HepG2 (cell line): Measurements from ENCODE around the gene TBC1D22A. TPM values are rescaled to one million over a fixed set of nuclear protein-coding genes. Genes with fewer than 3 reads are reported as not detected.
A peak's percentile ranks its signal among the peaks of the same experiment; 100 is the strongest.

Source experiments
- BRD4 ChIP-seq: sonication (generic); formaldehyde crosslinking; IDR thresholded peaks from 2 replicates; pipeline ENCODE4 v1.4.0; 2020; ENCODE audit warnings: missing genetic modification reagents
- CREB1 ChIP-seq, 2 experiments: fragments of 450-650 bp in 1 of 2; IDR thresholded peaks; 2 replicates each; pipeline ENCODE4 v1.6.1; 2016 to 2017; ENCODE audit warnings: control low read depth in 1 of 2, mild to moderate bottlenecking in 1 of 2, missing compliant biosample characterization in 1 of 2, missing genetic modification characterization in 1 of 2
- KDM3A ChIP-seq: IDR thresholded peaks from 2 replicates; pipeline ENCODE4 v1.6.1; 2018; ENCODE audit warnings: low read depth, missing compliant biosample characterization
- KMT2A ChIP-seq: sonication (generic); formaldehyde crosslinking; IDR thresholded peaks from 2 replicates; pipeline ENCODE4 v1.4.0; 2020; ENCODE audit warnings: missing genetic modification reagents
- LCORL ChIP-seq, 2 experiments: fragments of 450-650 bp in 1 of 2; sonication (generic) in 1 of 2; formaldehyde crosslinking in 1 of 2; IDR thresholded peaks; 2 replicates each; pipeline versions ENCODE4 v1.5.0 to v1.6.1; 2017 to 2020; ENCODE audit warnings: antibody characterized with exemption in 1 of 2, missing genetic modification reagents in 1 of 2
- MATR3 ChIP-seq: sonication (generic); formaldehyde crosslinking; IDR thresholded peaks from 2 replicates; pipeline ENCODE4 v1.4.0; 2020; ENCODE audit warnings: missing genetic modification reagents
- MAX ChIP-seq: IDR thresholded peaks from 2 replicates; pipeline ENCODE4 v1.6.1; 2012; ENCODE audit warnings: inconsistent platforms
- MED8 ChIP-seq: sonication (generic); formaldehyde crosslinking; IDR thresholded peaks from 2 replicates; pipeline ENCODE4 v1.8.1; 2023; ENCODE audit warnings: mild to moderate bottlenecking, missing genetic modification reagents; ENCODE audit not compliant: insufficient replicate concordance
- MYC ChIP-seq: sonication (generic); formaldehyde crosslinking; IDR thresholded peaks from 2 replicates; pipeline ENCODE4 v1.9.0; 2021; ENCODE audit warnings: missing genetic modification reagents, borderline replicate concordance
- NFATC3 ChIP-seq: sonication (generic); formaldehyde crosslinking; IDR thresholded peaks from 2 replicates; pipeline ENCODE4 v1.5.1; 2020; ENCODE audit warnings: mild to moderate bottlenecking, missing genetic modification reagents
- NKX3-1 ChIP-seq: sonication (generic); formaldehyde crosslinking; IDR thresholded peaks from 2 replicates; pipeline ENCODE4 v1.5.0; 2020; ENCODE audit warnings: missing genetic modification reagents
- PHF8 ChIP-seq: sonication (generic); formaldehyde crosslinking; IDR thresholded peaks from 2 replicates; pipeline ENCODE4 v1.5.0; 2020; ENCODE audit warnings: missing genetic modification reagents
- PLSCR1 ChIP-seq: sonication (generic); formaldehyde crosslinking; IDR thresholded peaks from 2 replicates; pipeline ENCODE4 v1.5.0; 2020; ENCODE audit warnings: missing genetic modification reagents, mild to moderate bottlenecking, borderline replicate concordance
- RAD21 ChIP-seq: fragments of 450-650 bp; formaldehyde crosslinking; IDR thresholded peaks from 2 replicates; pipeline ENCODE4 v1.5.0; 2020; ENCODE audit warnings: mild to moderate bottlenecking
- SNAPC2 ChIP-seq: sonication (generic); formaldehyde crosslinking; IDR thresholded peaks from 2 replicates; pipeline ENCODE4 v1.8.1; 2022; ENCODE audit warnings: mild to moderate bottlenecking, missing genetic modification reagents
- TSC22D2 ChIP-seq: sonication (generic); formaldehyde crosslinking; IDR thresholded peaks from 2 replicates; pipeline ENCODE4 v1.5.1; 2020; ENCODE audit warnings: missing genetic modification reagents, mild to moderate bottlenecking, borderline replicate concordance
- ZNF605 ChIP-seq: sonication (generic); formaldehyde crosslinking; IDR thresholded peaks from 2 replicates; pipeline ENCODE4 v1.8.0; 2022; ENCODE audit warnings: mild to moderate bottlenecking, missing genetic modification reagents
- ZNF619 ChIP-seq: sonication (generic); formaldehyde crosslinking; IDR thresholded peaks from 2 replicates; pipeline ENCODE4 v1.4.0; 2020; ENCODE audit warnings: mild to moderate bottlenecking, missing genetic modification reagents
- ZNF788 ChIP-seq: sonication (generic); formaldehyde crosslinking; IDR thresholded peaks from 2 replicates; pipeline ENCODE4 v1.5.0; 2020; ENCODE audit warnings: mild to moderate bottlenecking, missing genetic modification reagents, borderline replicate concordance
- ZNF790 ChIP-seq: sonication (generic); formaldehyde crosslinking; IDR thresholded peaks from 2 replicates; pipeline ENCODE4 v1.8.0; 2022; ENCODE audit warnings: missing genetic modification reagents, mild to moderate bottlenecking, borderline replicate concordance
- polyA plus RNA-seq, 8 experiments: library from polyadenylated mRNA; depleted of rRNA in 3 of 8; stranded (reverse) in 7 of 8; unstranded in 1 of 8; fragments of >200 nt; fragmentation: Illumina TruSeq in 4 of 8; extraction: Trizol in 4 of 8; gene quantifications; 2 replicates each; pipeline versions ENCODE4 v1.2.1 to v1.2.3, GENCODE V29; 2011 to 2016; ENCODE audit warnings: low read depth in 4 of 8, missing spikeins in 1 of 8, mixed read lengths in 1 of 8; ENCODE audit not compliant: insufficient read depth in 1 of 8
- total RNA-seq, 5 experiments: library from RNA; depleted of rRNA; stranded (reverse); fragments of >200 nt; fragmentation: Illumina TruSeq; extraction: Trizol; gene quantifications; 2 replicates each; pipeline ENCODE4 v1.2.3, GENCODE V29; 2016; ENCODE audit warnings: low read depth in 1 of 5
- TF ChIP-seq, protein P1 (sequence below): IDR thresholded peaks from 2 replicates; pipeline ENCODE4 v1.6.1; 2016; ENCODE audit warnings: mild to moderate bottlenecking, missing biosample characterization, missing genetic modification reagents
- TF ChIP-seq, protein P2 (sequence below): IDR thresholded peaks from 2 replicates; pipeline ENCODE4 v1.6.1; 2016; ENCODE audit warnings: low read depth, missing genetic modification reagents, missing compliant biosample characterization

TBC1D22A gene
- total and polyA plus RNA-seq, 2 of the 13 experiments (the other 11 are each of a cell fraction or from before 2014, with no cell fraction given): 17.3 to 18.0 TPM

DNA sequence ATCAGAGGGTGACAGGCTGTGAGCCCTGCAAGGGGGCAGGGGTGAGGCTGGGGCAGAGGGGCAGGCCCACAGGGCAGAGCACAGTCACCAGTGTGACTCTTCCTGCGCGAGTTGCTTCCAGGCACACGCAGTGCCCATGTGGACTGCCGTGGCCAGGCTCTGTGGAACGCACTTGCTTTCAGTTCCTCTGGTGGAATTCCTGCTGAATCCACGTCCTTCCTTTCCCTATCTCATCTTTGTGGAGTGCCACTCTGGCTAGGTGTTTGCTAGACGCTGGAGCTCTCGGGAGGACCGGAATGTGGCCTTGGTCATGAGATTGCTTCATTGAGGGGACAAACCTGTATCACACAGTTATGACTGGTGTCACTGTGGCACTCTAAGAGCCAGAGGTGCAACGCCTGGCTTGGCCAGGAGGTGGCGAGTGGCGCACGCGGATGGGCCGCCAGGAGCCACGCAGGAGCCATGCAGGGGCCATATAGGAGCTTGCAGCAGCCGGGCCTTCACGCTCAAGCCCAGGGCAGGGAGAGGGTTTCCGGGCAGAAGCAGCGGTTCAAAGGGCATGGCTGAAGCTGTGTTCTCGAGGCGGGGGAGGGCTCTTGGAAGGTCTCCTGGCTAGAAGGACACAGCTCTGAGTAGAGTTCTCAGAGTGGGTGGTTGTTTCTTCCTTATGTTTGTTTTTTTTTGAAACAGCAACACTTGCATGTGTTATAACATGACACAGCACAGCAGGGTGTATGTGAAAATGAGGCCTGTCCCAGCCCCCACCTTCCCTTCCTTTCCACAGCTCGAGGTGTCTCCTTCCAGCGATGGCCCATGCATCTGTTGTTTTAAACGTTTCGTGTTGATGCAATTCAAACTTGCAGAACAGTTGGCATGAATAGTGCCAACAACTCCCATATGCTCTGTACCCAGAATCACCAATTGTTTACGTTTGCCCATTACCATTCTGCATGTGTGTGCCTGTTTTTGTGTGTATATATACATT, 36.2 kb downstream of the TBC1D22A start (continued):
- TF ChIP-seq NFATC3 (CRISPR knock-in tag) (peak; percentile 81; the same call in 1 of the 2 replicates), NKX3-1 (CRISPR knock-in tag) (0 out of 2 replicates have a peak, but pooled peaks have one; percentile 60), ZNF788 (CRISPR knock-in tag) (peak; percentile 81; the same call in 1 of the 2 replicates), BRD4 (CRISPR knock-in tag) (peak; percentile 74; the same call in 1 of the 2 replicates), RAD21 (peak; percentile 98), PHF8 (CRISPR knock-in tag) (peak; percentile 59), TSC22D2 (CRISPR knock-in tag) (peak; percentile 77; the same call in 1 of the 2 replicates), LCORL (IDR thresholded peaks at IDR 0.05) (no peak), LCORL (CRISPR knock-in tag; IDR thresholded peaks at IDR 0.05) (peak; percentile 77), CREB1 (IDR thresholded peaks at IDR 0.05) (0 out of 2 replicates have a peak, but pooled peaks have one; percentile 13), CREB1 (CRISPR knock-in tag; IDR thresholded peaks at IDR 0.05) (peak; percentile 44; the same call in 1 of the 2 replicates), PLSCR1 (CRISPR knock-in tag) (no peak), MAX (peak; percentile 61), MATR3 (CRISPR knock-in tag) (no peak), ZNF605 (CRISPR knock-in tag) (peak; percentile 73; the same call in 1 of the 2 replicates), KDM3A (peak; percentile 90), ZNF619 (CRISPR knock-in tag) (0 out of 2 replicates have a peak, but pooled peaks have one; percentile 76), ZNF790 (CRISPR knock-in tag) (no peak), MED8 (CRISPR knock-in tag) (no peak), KMT2A (peak; percentile 74), MYC (CRISPR knock-in tag) (peak; percentile 95), SNAPC2 (CRISPR knock-in tag) (peak; percentile 79; the same call in 1 of the 2 replicates)
- TF ChIP-seq, protein P1, sequence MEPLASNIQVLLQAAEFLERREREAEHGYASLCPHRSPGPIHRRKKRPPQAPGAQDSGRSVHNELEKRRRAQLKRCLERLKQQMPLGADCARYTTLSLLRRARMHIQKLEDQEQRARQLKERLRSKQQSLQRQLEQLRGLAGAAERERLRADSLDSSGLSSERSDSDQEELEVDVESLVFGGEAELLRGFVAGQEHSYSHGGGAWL (CRISPR knock-in tag): peak; percentile 77; the same call in 1 of the 2 replicates
- TF ChIP-seq, protein P2, sequence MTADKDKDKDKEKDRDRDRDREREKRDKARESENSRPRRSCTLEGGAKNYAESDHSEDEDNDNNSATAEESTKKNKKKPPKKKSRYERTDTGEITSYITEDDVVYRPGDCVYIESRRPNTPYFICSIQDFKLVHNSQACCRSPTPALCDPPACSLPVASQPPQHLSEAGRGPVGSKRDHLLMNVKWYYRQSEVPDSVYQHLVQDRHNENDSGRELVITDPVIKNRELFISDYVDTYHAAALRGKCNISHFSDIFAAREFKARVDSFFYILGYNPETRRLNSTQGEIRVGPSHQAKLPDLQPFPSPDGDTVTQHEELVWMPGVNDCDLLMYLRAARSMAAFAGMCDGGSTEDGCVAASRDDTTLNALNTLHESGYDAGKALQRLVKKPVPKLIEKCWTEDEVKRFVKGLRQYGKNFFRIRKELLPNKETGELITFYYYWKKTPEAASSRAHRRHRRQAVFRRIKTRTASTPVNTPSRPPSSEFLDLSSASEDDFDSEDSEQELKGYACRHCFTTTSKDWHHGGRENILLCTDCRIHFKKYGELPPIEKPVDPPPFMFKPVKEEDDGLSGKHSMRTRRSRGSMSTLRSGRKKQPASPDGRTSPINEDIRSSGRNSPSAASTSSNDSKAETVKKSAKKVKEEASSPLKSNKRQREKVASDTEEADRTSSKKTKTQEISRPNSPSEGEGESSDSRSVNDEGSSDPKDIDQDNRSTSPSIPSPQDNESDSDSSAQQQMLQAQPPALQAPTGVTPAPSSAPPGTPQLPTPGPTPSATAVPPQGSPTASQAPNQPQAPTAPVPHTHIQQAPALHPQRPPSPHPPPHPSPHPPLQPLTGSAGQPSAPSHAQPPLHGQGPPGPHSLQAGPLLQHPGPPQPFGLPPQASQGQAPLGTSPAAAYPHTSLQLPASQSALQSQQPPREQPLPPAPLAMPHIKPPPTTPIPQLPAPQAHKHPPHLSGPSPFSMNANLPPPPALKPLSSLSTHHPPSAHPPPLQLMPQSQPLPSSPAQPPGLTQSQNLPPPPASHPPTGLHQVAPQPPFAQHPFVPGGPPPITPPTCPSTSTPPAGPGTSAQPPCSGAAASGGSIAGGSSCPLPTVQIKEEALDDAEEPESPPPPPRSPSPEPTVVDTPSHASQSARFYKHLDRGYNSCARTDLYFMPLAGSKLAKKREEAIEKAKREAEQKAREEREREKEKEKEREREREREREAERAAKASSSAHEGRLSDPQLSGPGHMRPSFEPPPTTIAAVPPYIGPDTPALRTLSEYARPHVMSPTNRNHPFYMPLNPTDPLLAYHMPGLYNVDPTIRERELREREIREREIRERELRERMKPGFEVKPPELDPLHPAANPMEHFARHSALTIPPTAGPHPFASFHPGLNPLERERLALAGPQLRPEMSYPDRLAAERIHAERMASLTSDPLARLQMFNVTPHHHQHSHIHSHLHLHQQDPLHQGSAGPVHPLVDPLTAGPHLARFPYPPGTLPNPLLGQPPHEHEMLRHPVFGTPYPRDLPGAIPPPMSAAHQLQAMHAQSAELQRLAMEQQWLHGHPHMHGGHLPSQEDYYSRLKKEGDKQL (CRISPR knock-in tag): 0 out of 2 replicates have a peak, but pooled peaks have one; percentile 29
